T-cell (primary cell): Measurements from ENCODE around the gene TPM3. TPM values are rescaled to one million over a fixed set of nuclear protein-coding genes. Genes with fewer than 3 reads are reported as not detected.
"Not testable (repeated sequence)": the region's sequence is repeated elsewhere in the genome, so short reads cannot be mapped to it uniquely, and the experiment has no call there.

Experiments
- ATAC-seq, 4 experiments: fragments of 200-7000 bp in 3 of 4; fragments of 150-1000 bp in 1 of 4; cut with Tn5 transposase; replicated peaks in 1 of 4; 1 replicate in 3 of 4; 2 replicates in 1 of 4; pipeline ENCODE4 v1.10.0; 2021; ENCODE audit warnings: moderate library complexity in 3 of 4, mild to moderate bottlenecking in 2 of 4, moderate number of reproducible peaks in 1 of 4
- CTCF ChIA-PET, 2 donors: fragments of 300-600 bp; sonication (Branson Sonifier 250); formaldehyde crosslinking; loops; one replicate each; lab custom pipeline; 2022; ENCODE audit warnings: antibody characterized with exemption in 2 of 2; lab: Charles Lee
- POLR2A ChIA-PET, 2 donors: fragments of 300-600 bp; sonication (Branson Sonifier 250); formaldehyde crosslinking; loops; one replicate each; lab custom pipeline; 2022; ENCODE audit warnings: antibody characterized with exemption in 2 of 2; lab: Charles Lee
- DNase-seq, 35 experiments: peaks; one replicate each; pipeline versions ENCODE4 v3.0.0 to v3.0.0-alpha.2; 2013 to 2023
- H3K27ac ChIP-seq: one replicate; pipeline ENCODE4 v1.5.1; 2013; ENCODE audit warnings: low read length
- H3K27me3 ChIP-seq, 2 experiments: replicated peaks in 1 of 2; 1 replicate in 1 of 2; 2 replicates in 1 of 2; pipeline versions ENCODE4 v1.6.1 to v1.7.0; 2013; ENCODE audit warnings: low read length in 1 of 2, mixed read lengths in 1 of 2; ENCODE audit not compliant: control insufficient read depth in 2 of 2, insufficient read depth in 2 of 2; ENCODE audit errors: extremely low read depth in 1 of 2
- H3K36me3 ChIP-seq, 2 donors: 1 replicate in 1 of 2; 2 replicates in 1 of 2; pipeline versions ENCODE4 v1.6.1 to v1.7.0; 2013; ENCODE audit warnings: low read length in 1 of 2; ENCODE audit not compliant: control insufficient read depth in 2 of 2, insufficient read depth in 1 of 2; ENCODE audit errors: extremely low read depth in 1 of 2
- H3K4me1 ChIP-seq, 2 experiments: 1 replicate in 1 of 2; 2 replicates in 1 of 2; pipeline versions ENCODE4 v1.6.1 to v1.7.0; 2013; ENCODE audit warnings: low read length in 2 of 2, mixed read lengths in 1 of 2; ENCODE audit not compliant: insufficient read depth in 2 of 2, control insufficient read depth in 1 of 2; ENCODE audit errors: extremely low read depth in 1 of 2
- H3K4me3 ChIP-seq, 2 donors: 1 replicate in 1 of 2; 2 replicates in 1 of 2; pipeline versions ENCODE4 v1.5.1 to v1.7.0; 2013; ENCODE audit warnings: mild to moderate bottlenecking in 2 of 2, low read length in 1 of 2, moderate library complexity in 1 of 2; ENCODE audit not compliant: control insufficient read depth in 1 of 2; ENCODE audit errors: extremely low read depth in 1 of 2
- H3K9me3 ChIP-seq: 2 replicates; pipeline ENCODE4 v1.7.0; 2013
- H3K27ac Mint-ChIP-seq, 2 donors: one replicate each; pipeline ENCODE4 v1.8.0; 2020 to 2021; ENCODE audit warnings: mild to moderate bottlenecking in 2 of 2, mixed read lengths in 2 of 2
- H3K27me3 Mint-ChIP-seq, 2 donors: one replicate each; pipeline ENCODE4 v1.8.0; 2021 to 2022; ENCODE audit warnings: mixed read lengths in 2 of 2
- H3K36me3 Mint-ChIP-seq: one replicate; pipeline ENCODE4 v1.8.0; 2021; ENCODE audit warnings: mixed read lengths
- H3K4me1 Mint-ChIP-seq, 3 donors: one replicate each; pipeline ENCODE4 v1.8.0; 2020 to 2022; ENCODE audit warnings: mixed read lengths in 3 of 3, mild to moderate bottlenecking in 1 of 3
- H3K4me3 Mint-ChIP-seq, 3 donors: one replicate each; pipeline ENCODE4 v1.8.0; 2020 to 2022; ENCODE audit warnings: mild to moderate bottlenecking in 3 of 3, mixed read lengths in 3 of 3, moderate library complexity in 3 of 3
- H3K9me3 Mint-ChIP-seq, 3 donors: one replicate each; pipeline ENCODE4 v1.8.0; 2020 to 2022; ENCODE audit warnings: mixed read lengths in 3 of 3
- WGBS: methylation state at CpG from one replicate; pipeline ENCODE4 v1.1.5; 2013; ENCODE audit warnings: missing lambda C conversion rate; ENCODE audit not compliant: insufficient coverage; 5-methylcytosine and 5-hydroxymethylcytosine counted together
- total RNA-seq, 35 experiments: library from RNA in 6 of 35; stranded (reverse) in 6 of 35; fragments of 120-200 nt in 1 of 35; gene quantifications; one replicate each; pipeline versions ENCODE4 v1.2.1 to v1.2.4 and lab custom pipeline; 2013 to 2026

The TPM3 gene
- total RNA-seq, 5 donors from 2014 or later (not counting 1 experiment from before 2014, with no cell fraction given): 340 to 396 (median 363) TPM

GRCh38 chr1:154233127-154233526 lies 41.2 kb upstream of the TPM3 start:
- H3K36me3 ChIP-seq: peaks cover 6 to 89% of the 10 kb centered on the region in 2 donors
- H3K27ac Mint-ChIP-seq, H3K4me3 ChIP-seq, H3K9me3 Mint-ChIP-seq, ATAC-seq, H3K9me3 ChIP-seq, H3K4me3 Mint-ChIP-seq, H3K27me3 ChIP-seq, POLR2A ChIA-PET, H3K27ac ChIP-seq, H3K27me3 Mint-ChIP-seq, H3K4me1 ChIP-seq, DNase-seq: not testable (repeated sequence)
- 91% methylated on average over 5 of the region's 12 CpGs for WGBS
- Mint-ChIP-seq H3K4me1 (peaks cover 13 to 20% (median 16%) of the 10 kb centered on the region in 3 donors), H3K36me3 (peaks cover 59% of the 10 kb centered on the region)
- CTCF ChIA-PET: interaction anchor here in 1 of 2 donors (0.7 kb wide), 1 partner anchor 16 kb away, joined by 3 read pairs; no protein-coding TSS in a partner anchor

- peaks cover 52% of the 10 kb centered on the region for H3K36me3 Mint-ChIP-seq
- peaks cover 6 to 87% of the 10 kb centered on the region in 2 donors for H3K36me3 ChIP-seq
- not testable (repeated sequence) for H3K4me1 ChIP-seq, H3K27ac Mint-ChIP-seq, H3K27me3 Mint-ChIP-seq, H3K27me3 ChIP-seq, H3K4me3 Mint-ChIP-seq, H3K9me3 ChIP-seq, H3K9me3 Mint-ChIP-seq, DNase-seq, H3K27ac ChIP-seq, H3K4me3 ChIP-seq, ATAC-seq
- no CpG with 5 or more reads among the region's 3 CpGs for WGBS
- ChIA-PET CTCF (interaction anchor here in 1 of 2 donors (0.7 kb wide), 1 partner anchor 17 kb away, joined by 3 read pairs; no protein-coding TSS in a partner anchor), POLR2A (interaction anchor here in 1 of 2 donors (0.6 kb wide), 1 partner anchor 334 kb away, joined by 8 read pairs; no protein-coding TSS in a partner anchor)
- H3K4me1 Mint-ChIP-seq: peaks cover 20 to 21% (median 20%) of the 10 kb centered on the region in 3 donors
Observed at GRCh38 chr1:154231112-154231511, 39.2 kb upstream of the TPM3 start.

GRCh38 chr1:154225370-154225769 lies 33.5 kb upstream of the TPM3 start:
- Histone ChIP-seq H3K9me3 (no peaks in the 10 kb centered on the region), H3K36me3 (peaks cover 0 to 45% of the 10 kb centered on the region in 2 donors), H3K27me3 (no peaks in the 10 kb centered on the region), H3K4me1 (peaks cover 11 to 15% of the 10 kb centered on the region in 2 experiments), H3K27ac (no peak overlapping the region), H3K4me3 (no peak overlapping the region)
- DNase-seq (no peak), ATAC-seq (no peak)
- Mint-ChIP-seq H3K9me3 (no peaks in the 10 kb centered on the region), H3K27me3 (no peaks in the 10 kb centered on the region), H3K4me3 (no peak overlapping the region), H3K4me1 (peaks cover 57 to 61% (median 58%) of the 10 kb centered on the region in 3 donors), H3K27ac (peak overlapping the region; percentile 55 to 99), H3K36me3 (peaks cover 36% of the 10 kb centered on the region)
- WGBS: no CpG with 5 or more reads among the region's 2 CpGs
- ChIA-PET POLR2A (interaction anchor here (0.5 to 0.7 kb wide), 2 partner anchors 112 to 397 kb away, joined by 3 to 4 read pairs; no protein-coding TSS in a partner anchor), CTCF (interaction anchor here in 1 of 2 donors (0.6 kb wide), 2 partner anchors 33 to 36 kb away, joined by 3 to 4 read pairs; no protein-coding TSS in a partner anchor)

- POLR2A ChIA-PET: interaction anchor here (0.7 to 0.9 kb wide), 2 partner anchors 590 to 1649 kb away, joined by 3 read pairs; partner anchors contain the start of gene CHTOP (in 1 of the 2)
- Mint-ChIP-seq H3K4me3 (peak overlapping the region in 1 of 3 donors; percentile 21), H3K36me3 (peaks cover 35% of the 10 kb centered on the region), H3K27me3 (no peaks in the 10 kb centered on the region), H3K4me1 (peaks cover 68 to 74% (median 68%) of the 10 kb centered on the region in 3 donors), H3K9me3 (no peaks in the 10 kb centered on the region), H3K27ac (peak overlapping the region; percentile 54 to 99)
- ATAC-seq (no peak), DNase-seq (no peak)
- H3K27ac ChIP-seq: no peak overlapping the region
- H3K9me3 ChIP-seq: no peaks in the 10 kb centered on the region
- peaks cover 0 to 37% of the 10 kb centered on the region in 2 donors for H3K36me3 ChIP-seq
- no peak overlapping the region for H3K4me3 ChIP-seq
- no CpG with 5 or more reads among the region's 2 CpGs for WGBS
- peaks cover 23 to 26% of the 10 kb centered on the region in 2 experiments for H3K4me1 ChIP-seq
- no peaks in the 10 kb centered on the region for H3K27me3 ChIP-seq
- CTCF ChIA-PET: interaction anchor here in 1 of 2 donors (1.2 kb wide), 1 partner anchor 111 kb away, joined by 3 read pairs; no protein-coding TSS in a partner anchor
Observed at GRCh38 chr1:154223621-154224020, 31.7 kb upstream of the TPM3 start.

GRCh38 chr1:154222918-154223317 lies 31.0 kb upstream of the TPM3 start:
- no CpG with 5 or more reads among the region's 1 CpG for WGBS
- DNase-seq: no peak
- Mint-ChIP-seq H3K4me1 (peaks cover 70 to 78% (median 73%) of the 10 kb centered on the region in 3 donors), H3K27me3 (no peaks in the 10 kb centered on the region), H3K9me3 (no peaks in the 10 kb centered on the region), H3K4me3 (peak overlapping the region; percentile 88 to 99 (median 96)), H3K36me3 (peaks cover 38% of the 10 kb centered on the region), H3K27ac (peak overlapping the region; percentile 68 to 99)
- H3K27ac ChIP-seq: peak overlapping the region; percentile 96
- no peak for ATAC-seq
- peaks cover 26 to 32% of the 10 kb centered on the region in 2 experiments for H3K4me1 ChIP-seq
- no peaks in the 10 kb centered on the region for H3K9me3 ChIP-seq
- H3K4me3 ChIP-seq: no peak overlapping the region
- H3K27me3 ChIP-seq: no peaks in the 10 kb centered on the region
- ChIA-PET CTCF (interaction anchor here in 1 of 2 donors (1.0 to 1.2 kb wide), 2 partner anchors 112 to 1716 kb away, joined by 3 read pairs; no protein-coding TSS in a partner anchor), POLR2A (interaction anchor here (0.6 to 1.1 kb wide), 4 partner anchors 64 to 1649 kb away, joined by 3 to 5 read pairs (median 3); partner anchors contain the start of gene CHTOP (in 1 of the 2))
- peaks cover 0 to 37% of the 10 kb centered on the region in 2 donors for H3K36me3 ChIP-seq

DNA sequence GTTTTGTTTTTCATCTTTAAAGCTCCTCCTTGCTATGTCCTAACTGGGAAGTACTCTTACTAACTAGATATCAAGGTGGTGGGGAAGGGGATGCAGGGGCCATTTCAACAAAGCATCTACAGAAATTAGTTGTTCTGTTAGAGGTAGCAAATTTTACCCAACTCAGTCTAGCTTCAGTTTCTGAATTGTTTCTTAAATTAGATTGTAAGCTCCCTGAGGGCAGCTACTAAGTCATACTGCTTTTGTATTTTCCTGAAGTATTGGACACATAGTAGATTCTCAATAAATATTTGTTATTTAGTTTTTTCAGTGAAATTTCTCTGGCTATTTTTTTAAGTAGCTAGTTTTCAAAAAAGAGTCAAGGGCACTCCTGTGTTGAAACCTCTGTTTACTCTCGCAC lies 30.6 kb upstream of the TPM3 start:
- Histone ChIP-seq H3K4me1 (peaks cover 30 to 35% of the 10 kb centered on the region in 2 experiments), H3K36me3 (peaks cover under 1 to 36% of the 10 kb centered on the region in 2 donors), H3K27ac (peak overlapping the region; percentile 96), H3K27me3 (no peaks in the 10 kb centered on the region), H3K9me3 (no peaks in the 10 kb centered on the region), H3K4me3 (no peak overlapping the region)
- Mint-ChIP-seq H3K4me3 (peak overlapping the region; percentile 88 to 99 (median 96)), H3K27ac (peak overlapping the region; percentile 98 to 99), H3K36me3 (peaks cover 38% of the 10 kb centered on the region), H3K9me3 (no peaks in the 10 kb centered on the region), H3K27me3 (no peaks in the 10 kb centered on the region), H3K4me1 (peaks cover 74 to 80% (median 77%) of the 10 kb centered on the region in 3 donors)
- ChIA-PET POLR2A (interaction anchor here (0.6 to 1.1 kb wide), 3 partner anchors 64 to 1126 kb away, joined by 3 to 5 read pairs (median 3); partner anchors contain the start of gene CHTOP (in 1 of the 2)), CTCF (interaction anchor here in 1 of 2 donors (0.8 to 1.0 kb wide), 2 partner anchors 29 to 1716 kb away, joined by 3 read pairs; no protein-coding TSS in a partner anchor)
- DNase-seq: no peak
- WGBS: no CpG with 5 or more reads among the region's 1 CpG
- no peak for ATAC-seq
